GM06990 (cell line): ENCODE data around the gene ADTRP.

Experiments
- DNase-seq: peaks from one replicate; pipeline ENCODE4 v3.0.0-alpha.2; 2011; ENCODE audit not compliant: insufficient read length; ENCODE audit errors: extremely low read depth
- H3K27me3 ChIP-seq: replicated peaks from 2 replicates; pipeline ENCODE4 v1.6.0; 2011; ENCODE audit warnings: low read length; ENCODE audit not compliant: control insufficient read depth, insufficient read depth
- H3K36me3 ChIP-seq: 2 replicates; pipeline ENCODE4 v1.5.1; 2011; ENCODE audit warnings: low read length; ENCODE audit not compliant: control insufficient read depth, insufficient read depth
- H3K4me3 ChIP-seq: replicated peaks from 2 replicates; pipeline ENCODE4 v1.5.1; 2011; ENCODE audit warnings: low read depth, mild to moderate bottlenecking, control low read depth, low read length
- CTCF ChIP-seq: IDR thresholded peaks from 2 replicates; pipeline ENCODE4 v1.5.1; 2011; ENCODE audit warnings: low read length, control low read depth, mild to moderate bottlenecking, inconsistent platforms; ENCODE audit not compliant: insufficient read depth, poor library complexity, severe bottlenecking

ADTRP gene

DNA sequence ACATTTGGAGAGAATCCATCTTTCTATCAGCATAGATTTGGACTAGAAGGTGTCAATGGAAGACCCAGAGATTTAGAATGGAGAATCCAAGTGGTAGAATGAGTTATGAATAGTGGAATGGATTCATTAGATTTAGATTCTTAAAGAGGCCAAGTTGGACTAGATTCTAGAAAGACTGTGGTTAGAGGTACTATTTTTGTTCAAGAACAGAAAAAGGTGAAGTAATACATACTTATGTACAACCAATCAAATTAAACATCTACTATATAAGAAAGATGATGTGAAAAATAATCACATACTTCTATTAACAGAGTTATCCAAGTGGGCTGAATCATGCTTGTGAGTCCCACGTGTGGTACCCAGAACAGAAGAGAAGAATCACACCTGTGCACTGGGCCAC is 33.8 kb upstream of the ADTRP start:
- DNase-seq = no peak
- H3K4me3 ChIP-seq = no peak overlapping the region
- no peaks in the 10 kb centered on the region for H3K36me3 ChIP-seq
- TF ChIP-seq CTCF = no peak
- H3K27me3 ChIP-seq = no peaks in the 10 kb centered on the region

DNA sequence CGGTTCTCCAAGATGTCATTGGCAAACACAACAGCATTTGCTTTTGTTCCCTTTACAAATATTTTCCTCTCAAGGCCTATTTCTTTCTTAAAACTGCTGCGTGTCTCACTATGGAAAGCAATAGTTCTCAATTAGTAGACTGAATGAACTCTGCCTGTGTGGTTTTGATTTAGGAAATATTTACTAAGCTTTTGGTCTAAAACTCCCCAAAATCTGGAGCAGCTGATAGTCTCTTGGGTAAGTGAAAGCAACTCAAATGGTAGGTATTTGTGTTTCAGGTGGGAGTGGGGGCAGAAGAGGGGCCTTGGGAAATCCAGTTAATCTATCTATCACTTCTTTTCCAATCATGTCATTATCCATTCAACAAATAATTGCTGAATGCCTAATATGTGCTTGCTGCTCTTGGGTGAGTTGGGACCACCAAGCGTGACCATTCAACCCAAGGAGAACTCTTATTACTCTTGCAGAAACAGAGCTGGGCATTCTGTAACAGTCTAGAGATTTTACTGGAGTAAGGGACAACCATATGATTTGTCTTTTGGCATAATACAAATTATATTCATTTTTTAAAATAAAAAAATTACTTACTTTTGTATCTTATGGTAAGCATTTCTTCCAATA is 33.2 kb upstream of the ADTRP start:
- no peaks in the 10 kb centered on the region for H3K27me3 ChIP-seq
- TF ChIP-seq CTCF = no peak
- no peaks in the 10 kb centered on the region for H3K36me3 ChIP-seq
- H3K4me3 ChIP-seq = no peak overlapping the region
- no peak for DNase-seq

- Histone ChIP-seq H3K36me3 (no peaks in the 10 kb centered on the region), H3K4me3 (no peak overlapping the region), H3K27me3 (no peaks in the 10 kb centered on the region)
- DNase-seq = no peak
- no peak for TF ChIP-seq CTCF
Measured at GRCh38 chr6:11810854-11811643, 32.4 kb upstream of the ADTRP start.

DNA sequence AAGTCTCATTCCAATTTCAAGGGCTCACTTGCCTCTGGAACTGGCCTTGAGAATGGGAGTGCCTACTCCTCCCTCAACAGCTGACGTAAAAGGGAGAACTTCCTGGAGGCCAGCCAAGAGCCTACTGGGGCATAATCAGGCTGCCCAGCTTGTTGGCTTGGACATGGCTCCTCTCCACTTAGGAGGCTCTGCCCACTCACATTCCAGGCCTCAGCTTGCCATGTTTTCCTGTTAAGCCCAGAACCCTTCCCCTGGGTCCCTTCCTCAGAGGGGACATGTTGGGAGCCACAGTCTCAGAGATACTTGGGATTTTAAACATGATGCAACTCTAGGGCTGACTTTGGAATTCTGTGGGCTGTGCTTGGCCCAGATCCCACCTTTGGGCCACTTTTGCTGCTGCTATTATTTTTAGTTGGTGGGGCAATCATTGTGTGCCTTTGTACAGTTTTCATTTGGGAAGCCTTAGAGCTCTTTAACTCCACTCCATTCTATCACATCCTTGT is 31.5 kb upstream of the ADTRP start:
- Histone ChIP-seq H3K4me3 (no peak overlapping the region), H3K27me3 (no peaks in the 10 kb centered on the region), H3K36me3 (no peaks in the 10 kb centered on the region)
- no peak for DNase-seq
- no peak for TF ChIP-seq CTCF

DNA sequence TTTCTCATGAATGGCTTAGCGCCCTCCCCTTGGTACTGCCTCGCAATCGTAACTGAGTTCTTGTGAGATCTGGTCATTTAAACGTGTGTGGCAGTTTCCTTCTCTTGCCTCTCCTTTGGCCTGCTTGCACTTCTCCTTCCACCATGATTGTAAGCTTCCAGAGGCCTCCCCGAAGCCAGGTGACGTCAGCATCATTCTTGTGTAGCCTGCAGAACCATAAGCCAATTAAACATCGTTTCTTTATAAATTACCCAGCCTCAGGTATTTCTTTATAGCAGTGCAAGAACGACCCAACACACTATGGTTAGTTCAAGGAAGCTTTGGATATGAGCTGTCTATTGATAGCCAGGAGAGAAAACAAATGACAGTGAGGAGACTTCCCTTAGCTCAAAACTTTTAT is 29.5 kb upstream of the ADTRP start:
- no peaks in the 10 kb centered on the region for H3K27me3 ChIP-seq
- DNase-seq = no peak
- TF ChIP-seq CTCF = no peak
- no peaks in the 10 kb centered on the region for H3K36me3 ChIP-seq
- H3K4me3 ChIP-seq = no peak overlapping the region
